Stimulated activated memory B cell treated with anti-CD40 and anti-IgM and Interleukin-4, amounts not matched to agents 10 μg/mL and 1 μg/mL and 100 μg/mL, for 72 hours (primary cell): ENCODE results near the gene QRFP.
"Not testable (repeated sequence)": the region's sequence is repeated elsewhere in the genome, so short reads cannot be mapped to it uniquely, and the experiment has no call there.

ENCODE experiments used
- ATAC-seq: fragments of 150-1000 bp; cut with Tn5 transposase; 2 replicates; pipeline ENCODE4 v1.10.0; 2021
- H3K27ac Mint-ChIP-seq: one replicate; pipeline ENCODE4 v1.8.0; 2022; ENCODE audit warnings: mild to moderate bottlenecking, mixed read lengths
- H3K27me3 Mint-ChIP-seq: one replicate; pipeline ENCODE4 v1.8.0; 2022; ENCODE audit warnings: mixed read lengths
- H3K36me3 Mint-ChIP-seq: one replicate; pipeline ENCODE4 v1.8.0; 2022; ENCODE audit warnings: mixed read lengths
- H3K4me1 Mint-ChIP-seq: one replicate; pipeline ENCODE4 v1.8.0; 2022; ENCODE audit warnings: mixed read lengths
- H3K4me3 Mint-ChIP-seq: one replicate; pipeline ENCODE4 v1.8.0; 2022; ENCODE audit warnings: mild to moderate bottlenecking, moderate library complexity, mixed read lengths
- H3K9me3 Mint-ChIP-seq: one replicate; pipeline ENCODE4 v1.8.0; 2022; ENCODE audit warnings: mixed read lengths

Gene QRFP

GRCh38 chr9:130915096-130915447, 18.5 kb upstream of the QRFP start:
- ATAC-seq = no peak
- Mint-ChIP-seq H3K4me3 (no peak overlapping the region), H3K4me1 (no peaks in the 10 kb centered on the region), H3K27me3 (peaks cover 57% of the 10 kb centered on the region), H3K27ac (no peak overlapping the region), H3K9me3 (no peaks in the 10 kb centered on the region), H3K36me3 (no peaks in the 10 kb centered on the region)

GRCh38 chr9:130914417-130915095, 17.9 kb upstream of the QRFP start:
- no peaks in the 10 kb centered on the region for H3K4me1 Mint-ChIP-seq
- H3K9me3 Mint-ChIP-seq = no peaks in the 10 kb centered on the region
- H3K4me3 Mint-ChIP-seq = no peak overlapping the region
- peaks cover 54% of the 10 kb centered on the region for H3K27me3 Mint-ChIP-seq
- no peaks in the 10 kb centered on the region for H3K36me3 Mint-ChIP-seq
- no peak overlapping the region for H3K27ac Mint-ChIP-seq
- peak; percentile 14 for ATAC-seq

GRCh38 chr9:130913599-130914416, 17.2 kb upstream of the QRFP start:
- Mint-ChIP-seq H3K27me3 (peaks cover 46% of the 10 kb centered on the region), H3K9me3 (no peaks in the 10 kb centered on the region), H3K4me3 (no peak overlapping the region), H3K4me1 (no peaks in the 10 kb centered on the region), H3K36me3 (no peaks in the 10 kb centered on the region), H3K27ac (no peak overlapping the region)
- peak; percentile 35 for ATAC-seq

- H3K4me1 Mint-ChIP-seq = no peaks in the 10 kb centered on the region
These were observed 16.5 kb upstream of the QRFP start for GRCh38 chr9:130912932-130913598.

GRCh38 chr9:130911254-130912049, 14.8 kb upstream of the QRFP start:
- H3K27me3 Mint-ChIP-seq = peaks cover 48% of the 10 kb centered on the region
- no peak overlapping the region for H3K27ac Mint-ChIP-seq
- ATAC-seq = peak; percentile 44
- H3K4me1 Mint-ChIP-seq = no peaks in the 10 kb centered on the region
- H3K4me3 Mint-ChIP-seq = no peak overlapping the region
- no peaks in the 10 kb centered on the region for H3K36me3 Mint-ChIP-seq
- no peaks in the 10 kb centered on the region for H3K9me3 Mint-ChIP-seq

More at GRCh38 chr9:130912932-130913598, 16.5 kb upstream of the QRFP start:
- Mint-ChIP-seq H3K36me3 (no peaks in the 10 kb centered on the region), H3K4me3 (no peak overlapping the region), H3K27me3 (peaks cover 48% of the 10 kb centered on the region), H3K27ac (no peak overlapping the region), H3K9me3 (no peaks in the 10 kb centered on the region)
- no peak for ATAC-seq

GRCh38 chr9:130910670-130911069, 14.1 kb upstream of the QRFP start:
- not testable (repeated sequence) for H3K9me3 Mint-ChIP-seq, H3K36me3 Mint-ChIP-seq, H3K4me1 Mint-ChIP-seq, H3K4me3 Mint-ChIP-seq, H3K27ac Mint-ChIP-seq, ATAC-seq
- peaks cover 51% of the 10 kb centered on the region for H3K27me3 Mint-ChIP-seq

- H3K27ac Mint-ChIP-seq, H3K36me3 Mint-ChIP-seq, ATAC-seq, H3K4me1 Mint-ChIP-seq, H3K9me3 Mint-ChIP-seq, H3K4me3 Mint-ChIP-seq: not testable (repeated sequence)
- H3K27me3 Mint-ChIP-seq = peaks cover 53% of the 10 kb centered on the region
These were observed 13.4 kb upstream of the QRFP start for GRCh38 chr9:130910041-130910440.

GRCh38 chr9:130908878-130909355, 12.3 kb upstream of the QRFP start:
- H3K27me3 Mint-ChIP-seq = peaks cover 54% of the 10 kb centered on the region
- H3K4me1 Mint-ChIP-seq = no peaks in the 10 kb centered on the region
- H3K27ac Mint-ChIP-seq = no peak overlapping the region
- no peak overlapping the region for H3K4me3 Mint-ChIP-seq
- no peaks in the 10 kb centered on the region for H3K9me3 Mint-ChIP-seq
- peak; percentile 5 for ATAC-seq
- H3K36me3 Mint-ChIP-seq = no peaks in the 10 kb centered on the region

- no peaks in the 10 kb centered on the region for H3K4me1 Mint-ChIP-seq
- peak; percentile 47 for ATAC-seq
- H3K27ac Mint-ChIP-seq = no peak overlapping the region
- H3K4me3 Mint-ChIP-seq = no peak overlapping the region
- H3K36me3 Mint-ChIP-seq = no peaks in the 10 kb centered on the region
- H3K27me3 Mint-ChIP-seq = peaks cover 55% of the 10 kb centered on the region
- no peaks in the 10 kb centered on the region for H3K9me3 Mint-ChIP-seq
These were observed 11.7 kb upstream of the QRFP start for GRCh38 chr9:130908146-130908877.

GRCh38 chr9:130906735-130907416, 10.3 kb upstream of the QRFP start:
- Mint-ChIP-seq H3K9me3 (no peaks in the 10 kb centered on the region), H3K4me3 (no peak overlapping the region), H3K4me1 (no peaks in the 10 kb centered on the region), H3K27ac (no peak overlapping the region), H3K27me3 (peaks cover 65% of the 10 kb centered on the region), H3K36me3 (no peaks in the 10 kb centered on the region)
- ATAC-seq = no peak

GRCh38 chr9:130905902-130906734, 9.5 kb upstream of the QRFP start:
- Mint-ChIP-seq H3K27ac (no peak overlapping the region), H3K4me1 (no peaks in the 10 kb centered on the region), H3K9me3 (no peaks in the 10 kb centered on the region), H3K36me3 (no peaks in the 10 kb centered on the region), H3K4me3 (no peak overlapping the region), H3K27me3 (peaks cover 66% of the 10 kb centered on the region)
- no peak for ATAC-seq

GRCh38 chr9:130905125-130905901, 8.7 kb upstream of the QRFP start:
- Mint-ChIP-seq H3K4me3 (no peak overlapping the region), H3K4me1 (no peaks in the 10 kb centered on the region), H3K9me3 (no peaks in the 10 kb centered on the region), H3K36me3 (no peaks in the 10 kb centered on the region), H3K27me3 (peaks cover 74% of the 10 kb centered on the region), H3K27ac (no peak overlapping the region)
- ATAC-seq = no peak
